Mucosa of descending colon (tissue), 3 donors: ENCODE measurements around the gene FAM186B. TPM values are rescaled to one million over a fixed set of nuclear protein-coding genes. Genes with fewer than 3 reads are reported as not detected.

Experiments used
- ATAC-seq: fragments of 200-7000 bp; cut with Tn5 transposase; one replicate; pipeline ENCODE4 v1.9.1; 2020; ENCODE audit warnings: mild to moderate bottlenecking, moderate library complexity
- DNase-seq, 3 donors: peaks; one replicate each; pipeline ENCODE4 v3.0.0-alpha.2; 2020
- H3K36me3 ChIP-seq: fragments of 200-600 bp; one replicate; pipeline ENCODE4 v1.8.0; 2021; ENCODE audit warnings: low read depth, mild to moderate bottlenecking
- H3K4me1 ChIP-seq: fragments of 200-600 bp; one replicate; pipeline ENCODE4 v1.8.0; 2021; ENCODE audit warnings: low read depth, mild to moderate bottlenecking
- H3K4me3 ChIP-seq: fragments of 200-600 bp; one replicate; pipeline ENCODE4 v1.8.0; 2021; ENCODE audit warnings: mild to moderate bottlenecking
- H3K9me3 ChIP-seq: fragments of 200-600 bp; one replicate; pipeline ENCODE4 v1.8.0; 2021; ENCODE audit warnings: mild to moderate bottlenecking
- CTCF ChIP-seq: fragments of 200-600 bp; IDR thresholded peaks from one replicate; pipeline ENCODE4 v1.8.0; 2022; ENCODE audit warnings: antibody characterized with exemption, mild to moderate bottlenecking
- intact Hi-C, 2 donors: fragments of 100-400 bp; cut with DNase I in 1 of 2; cut with micrococcal nuclease in 1 of 2; formaldehyde crosslinking; loops; one replicate each; pipeline versions ENCODE4 v1.11.0 to v1.11.1; 2022; cut with DNase I, micrococcal nuclease
- total RNA-seq, 3 donors: library from RNA; stranded (reverse); fragmentation: NEBNext Ultra II Directional in 2 of 3; extraction: Animal tissue kit (Norgen Biotek cat#: 25700) in 2 of 3; gene quantifications; one replicate each; pipeline versions ENCODE4 v1.2.1 to v1.2.4, GENCODE V29; 2021 to 2023
- donor health status: DM: no; HTN: no; CAD: no; lungs with moderate emphysema.
- donor health status: DM: no; HTN: no; CAD: no.
- donor health status: DM: no; HTN: yes; CAD: no.

The FAM186B gene
- total RNA-seq, 3 donors from 2014 or later, result 0.35 to 0.63 (median 0.39) TPM

DNA sequence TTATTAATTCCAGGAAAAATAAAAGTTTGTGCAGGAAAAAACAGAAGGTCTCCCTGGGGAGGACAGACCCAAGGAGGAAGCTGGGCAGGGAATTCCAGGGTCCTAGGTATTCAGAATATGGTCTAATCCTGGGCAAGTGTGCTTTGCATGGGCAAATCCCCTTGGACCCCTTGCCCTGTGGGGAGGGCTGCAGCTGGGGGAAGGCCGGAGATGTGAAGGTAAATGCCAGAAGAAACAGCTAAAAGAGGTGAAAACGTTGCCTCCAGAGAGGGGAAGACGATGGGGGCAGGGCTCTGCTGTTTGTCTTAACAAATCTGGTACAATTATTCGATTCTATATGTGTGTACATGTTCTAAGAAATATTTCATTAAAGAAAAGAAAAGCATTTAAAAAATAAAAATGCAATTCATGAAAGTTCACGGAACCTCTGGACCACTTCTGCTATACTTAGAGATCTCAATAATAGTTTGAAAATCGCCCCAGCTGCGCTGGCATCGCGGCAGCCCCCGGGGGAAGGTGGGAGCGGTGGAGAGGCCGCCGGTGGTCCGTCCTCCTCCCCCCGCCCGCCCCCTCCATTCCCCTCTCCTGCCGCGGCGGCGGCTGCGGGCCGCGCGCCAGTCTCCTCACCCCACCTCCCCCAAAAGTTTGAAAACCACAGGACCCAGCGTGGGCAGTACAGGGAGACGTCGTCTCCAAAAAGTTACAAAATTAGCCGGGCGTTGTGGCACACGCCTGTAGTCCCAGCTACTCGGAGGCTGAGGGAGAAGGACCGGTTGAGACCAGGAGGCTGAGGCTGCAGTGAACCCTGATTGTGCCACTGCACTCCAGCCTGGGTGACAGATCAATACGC is 16.4 kb upstream of the FAM186B start:
- H3K9me3 ChIP-seq, result no peaks in the 10 kb centered on the region
- intact Hi-C loops, result no loop called here
- H3K4me1 ChIP-seq, result peaks cover 10% of the 10 kb centered on the region
- peak; percentile 17 for ATAC-seq
- H3K36me3 ChIP-seq, result no peaks in the 10 kb centered on the region
- H3K4me3 ChIP-seq, result no peak overlapping the region
- no peak for TF ChIP-seq CTCF
- peak in 1 of 3 donors; percentile 38 for DNase-seq

DNA sequence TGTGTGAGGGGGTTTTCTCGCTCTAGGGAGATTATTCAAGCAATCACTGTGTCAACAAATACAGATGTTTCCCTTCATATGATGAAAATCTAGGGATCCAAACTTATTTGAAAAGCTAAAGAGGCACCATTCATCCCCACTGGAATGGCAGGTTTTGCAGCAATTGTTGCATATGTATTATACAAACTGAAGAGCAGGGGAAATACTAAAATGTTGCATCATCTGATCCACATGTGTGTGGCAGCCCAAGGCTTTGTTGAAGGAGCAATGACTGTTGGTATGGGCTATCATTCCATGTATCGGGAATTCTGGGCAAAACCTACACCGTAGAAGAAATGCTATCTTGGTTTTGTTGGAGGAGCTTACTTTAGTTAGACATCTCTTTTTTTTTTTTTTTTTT is 13.8 kb upstream of the FAM186B start:
- Histone ChIP-seq H3K4me3 (no peak overlapping the region), H3K36me3 (no peaks in the 10 kb centered on the region), H3K4me1 (peaks cover 10% of the 10 kb centered on the region), H3K9me3 (no peaks in the 10 kb centered on the region)
- no peak for ATAC-seq
- no peak for TF ChIP-seq CTCF
- intact Hi-C loops, result no loop called here
- DNase-seq, result no peak

GRCh38 chr12:49618576-49618975 is 13.1 kb upstream of the FAM186B start:
- ATAC-seq, result no peak
- Histone ChIP-seq H3K36me3 (no peaks in the 10 kb centered on the region), H3K4me1 (peaks cover 10% of the 10 kb centered on the region), H3K9me3 (no peaks in the 10 kb centered on the region), H3K4me3 (no peak overlapping the region)
- intact Hi-C loops, result no loop called here
- no peak for TF ChIP-seq CTCF
- DNase-seq, result no peak

DNA sequence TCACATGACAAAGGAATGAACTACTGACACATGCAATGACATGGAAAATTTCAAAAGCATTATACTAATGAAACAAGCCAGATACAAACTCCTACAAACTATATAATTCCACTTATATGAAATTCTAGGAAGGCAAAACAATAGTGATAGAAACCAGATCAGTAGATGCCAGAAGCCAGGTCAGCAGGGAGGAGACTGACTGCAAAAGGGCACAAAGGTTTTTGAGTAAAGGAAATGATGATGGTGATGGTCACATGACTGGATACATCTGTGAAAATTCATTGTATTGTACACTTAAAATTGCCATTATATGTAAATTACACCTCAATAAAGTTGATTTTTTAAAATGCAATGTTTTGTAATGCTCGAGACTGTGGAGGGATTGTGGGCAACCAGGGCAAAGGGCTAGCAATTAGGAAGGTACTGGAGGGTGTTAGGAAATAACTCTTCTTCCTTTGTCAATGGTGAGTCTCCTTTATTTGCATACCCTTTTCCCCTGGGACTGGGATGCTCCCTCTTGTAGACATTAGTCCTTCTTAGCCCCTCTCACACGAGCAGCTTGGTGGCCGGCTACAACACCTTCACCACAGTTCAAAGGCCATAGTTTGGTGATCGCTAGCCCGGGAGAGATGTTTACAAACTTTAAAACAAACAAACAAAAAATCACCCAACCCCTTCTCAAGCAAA is 11.2 kb upstream of the FAM186B start:
- DNase-seq (no peak), ATAC-seq (no peak)
- intact Hi-C loops, result no loop called here
- Histone ChIP-seq H3K4me1 (peaks cover 2% of the 10 kb centered on the region), H3K4me3 (no peak overlapping the region), H3K36me3 (no peaks in the 10 kb centered on the region), H3K9me3 (no peaks in the 10 kb centered on the region)
- TF ChIP-seq CTCF, result no peak

DNA sequence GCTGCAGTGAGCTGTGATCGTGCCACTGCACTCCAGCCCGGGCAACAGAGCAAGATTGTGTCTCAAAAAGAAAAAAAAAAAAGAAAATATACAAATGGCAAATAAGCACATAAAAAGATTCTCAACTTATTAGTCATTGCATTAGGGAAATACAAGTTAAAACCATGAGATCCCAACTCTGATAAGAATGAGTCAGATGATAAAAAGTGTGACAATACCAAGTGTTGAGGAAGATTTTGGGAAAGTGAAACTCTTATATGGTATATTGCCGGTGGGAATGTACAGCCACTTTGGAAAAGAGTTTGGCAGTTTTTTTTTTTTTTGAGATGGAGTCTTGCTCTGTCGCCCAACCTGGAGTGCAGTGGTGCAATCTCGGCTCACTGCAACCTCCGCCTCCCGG is 10.3 kb upstream of the FAM186B start:
- Histone ChIP-seq H3K4me1 (no peaks in the 10 kb centered on the region), H3K4me3 (no peak overlapping the region), H3K36me3 (no peaks in the 10 kb centered on the region), H3K9me3 (no peaks in the 10 kb centered on the region)
- no peak for TF ChIP-seq CTCF
- DNase-seq, result no peak
- no peak for ATAC-seq
- intact Hi-C loops, result no loop called here
